Sigmoid colon (tissue), 7 donors: ENCODE measurements around the gene DSCAML1. TPM values are rescaled to one million over a fixed set of nuclear protein-coding genes. Genes with fewer than 3 reads are reported as not detected.
A peak's percentile ranks its signal among the peaks of the same experiment; 100 is the strongest.

Experiments used
- DNase-seq: peaks from one replicate; pipeline ENCODE4 v3.0.0-alpha.2; 2019
- H3K27ac ChIP-seq, 4 donors: fragments of 200-600 bp; sonication (generic); one replicate each; pipeline ENCODE4 v1.5.1; 2016 to 2019; ENCODE audit warnings: mild to moderate bottlenecking in 1 of 4
- H3K27me3 ChIP-seq, 3 donors: fragments of 200-600 bp; sonication (generic); one replicate each; pipeline ENCODE4 v1.5.1; 2019; ENCODE audit warnings: mild to moderate bottlenecking in 1 of 3
- H3K36me3 ChIP-seq, 4 donors: fragments of 200-600 bp; sonication (generic); one replicate each; pipeline ENCODE4 v1.5.1; 2016 to 2019
- H3K4me1 ChIP-seq, 4 donors: fragments of 200-600 bp; sonication (generic); one replicate each; pipeline ENCODE4 v1.5.1; 2017 to 2019
- H3K4me3 ChIP-seq, 4 donors: fragments of 200-600 bp; sonication (generic); one replicate each; pipeline ENCODE4 v1.5.1; 2017 to 2019; ENCODE audit warnings: mild to moderate bottlenecking in 2 of 4, moderate library complexity in 1 of 4
- H3K9me3 ChIP-seq, 4 donors: fragments of 200-600 bp in 3 of 4; sonication (generic) in 3 of 4; one replicate each; pipeline versions ENCODE4 v1.5.1 to v1.6.1; 2013 to 2019
- CTCF ChIP-seq, 4 experiments: fragments of 450-650 bp in 3 of 4; fragments of 200-600 bp in 1 of 4; IDR thresholded peaks; one replicate each; pipeline ENCODE4 v1.5.1; 2016 to 2019; ENCODE audit warnings: antibody characterized with exemption in 4 of 4, mild to moderate bottlenecking in 3 of 4, moderate library complexity in 2 of 4
- EP300 ChIP-seq, 4 donors: sonication (generic); formaldehyde crosslinking; IDR thresholded peaks; one replicate each; pipeline ENCODE4 v1.6.1; 2017; ENCODE audit warnings: antibody characterized with exemption in 4 of 4
- POLR2A ChIP-seq, 2 donors: fragments of 450-650 bp; IDR thresholded peaks; one replicate each; pipeline ENCODE4 v1.6.1; 2016; ENCODE audit warnings: antibody characterized with exemption in 2 of 2, mild to moderate bottlenecking in 2 of 2, moderate library complexity in 2 of 2
- POLR2AphosphoS5 ChIP-seq, 4 donors: sonication (generic); formaldehyde crosslinking; IDR thresholded peaks; one replicate each; pipeline ENCODE4 v1.6.1; 2017; ENCODE audit warnings: antibody characterized with exemption in 4 of 4
- WGBS, 2 donors: extraction: QIAGEN DNeasy Blood & Tissue Kit; methylation state at CpG; one replicate each; pipeline ENCODE4 v1.1.7; 2013; 5-methylcytosine and 5-hydroxymethylcytosine counted together
- intact Hi-C: fragments of 100-400 bp; cut with DNase I; formaldehyde crosslinking; loops from one replicate; pipeline ENCODE4 v1.15.1; 2023
- polyA plus RNA-seq, 3 donors: library from polyadenylated mRNA; stranded (reverse); fragments of 200-250 nt; gene quantifications; one replicate each; pipeline ENCODE4 v1.2.3, GENCODE V29; 2013
- total RNA-seq, 4 donors: library from RNA; depleted of rRNA; stranded (reverse); fragments of >200 nt; gene quantifications; one replicate each; pipeline ENCODE4 v1.1.0, GENCODE V29; 2016
- donor health status: healthy with polysubstance abuse.
- donor health status: Bipolar disorder and iron deficiency.
- donor health status: healthy.

DSCAML1 gene
- total and polyA plus RNA-seq, 7 donors: under 0.01 to 7.5 (median 1.2) TPM

- no peak overlapping the region for H3K27ac ChIP-seq
- TF ChIP-seq CTCF (IDR thresholded peaks at IDR 0.05) (no peak), POLR2AphosphoS5 (IDR thresholded peaks at IDR 0.05) (no peak), POLR2A (IDR thresholded peaks at IDR 0.05) (no peak), EP300 (IDR thresholded peaks at IDR 0.05) (no peak)
- no peaks in the 10 kb centered on the region for H3K36me3 ChIP-seq
- no peaks in the 10 kb centered on the region for H3K27me3 ChIP-seq
- no peaks in the 10 kb centered on the region for H3K9me3 ChIP-seq
- H3K4me1 ChIP-seq: no peaks in the 10 kb centered on the region
- DNase-seq: no peak
- no peak overlapping the region for H3K4me3 ChIP-seq
- intact Hi-C loops: no loop called here
- WGBS, 2 donors: 94 to 96% methylated on average over 3 of the region's 3 CpGs
Observed at GRCh38 chr11:117747892-117748291, 49.1 kb downstream of the DSCAML1 start.

GRCh38 chr11:117745346-117745745 lies 51.7 kb downstream of the DSCAML1 start:
- 82 to 83% methylated on average over 7 of the region's 7 CpGs for WGBS, 2 donors
- Histone ChIP-seq H3K27ac (no peak overlapping the region), H3K4me3 (no peak overlapping the region), H3K4me1 (no peaks in the 10 kb centered on the region), H3K27me3 (no peaks in the 10 kb centered on the region), H3K9me3 (peaks cover 0 to 3% (median 0%) of the 10 kb centered on the region in 4 donors), H3K36me3 (no peaks in the 10 kb centered on the region)
- TF ChIP-seq CTCF (IDR thresholded peaks at IDR 0.05) (no peak), EP300 (IDR thresholded peaks at IDR 0.05) (no peak), POLR2A (IDR thresholded peaks at IDR 0.05) (no peak), POLR2AphosphoS5 (IDR thresholded peaks at IDR 0.05) (no peak)
- intact Hi-C loops: no loop called here
- peak; percentile 46 for DNase-seq

- WGBS, 2 donors: 59 to 79% methylated on average over 11 of the region's 11 CpGs
- Histone ChIP-seq H3K27me3 (no peaks in the 10 kb centered on the region), H3K9me3 (peaks cover 0 to 3% (median 0%) of the 10 kb centered on the region in 4 donors), H3K4me1 (no peaks in the 10 kb centered on the region), H3K4me3 (no peak overlapping the region), H3K27ac (no peak overlapping the region), H3K36me3 (no peaks in the 10 kb centered on the region)
- no peak for TF ChIP-seq CTCF (IDR thresholded peaks at IDR 0.05)
- TF ChIP-seq POLR2AphosphoS5 (IDR thresholded peaks at IDR 0.05): no peak
- no peak for TF ChIP-seq EP300 (IDR thresholded peaks at IDR 0.05)
- TF ChIP-seq POLR2A (IDR thresholded peaks at IDR 0.05): no peak
- peak; percentile 41 for DNase-seq
- intact Hi-C loops: no loop called here
Observed at GRCh38 chr11:117744471-117745150, 52.4 kb downstream of the DSCAML1 start.

GRCh38 chr11:117743121-117743815 lies 53.7 kb downstream of the DSCAML1 start:
- no peaks in the 10 kb centered on the region for H3K27me3 ChIP-seq
- no peak overlapping the region for H3K27ac ChIP-seq
- intact Hi-C loops: no loop called here
- H3K36me3 ChIP-seq: no peaks in the 10 kb centered on the region
- TF ChIP-seq CTCF (IDR thresholded peaks at IDR 0.05): no peak
- H3K4me1 ChIP-seq: no peaks in the 10 kb centered on the region
- H3K4me3 ChIP-seq: no peak overlapping the region
- H3K9me3 ChIP-seq: peaks cover 0 to 3% (median 0%) of the 10 kb centered on the region in 4 donors
- 57 to 71% methylated on average over 9 of the region's 9 CpGs for WGBS, 2 donors
- no peak for DNase-seq
